Measurements from ENCODE around the gene ZNF141.
"Not testable (repeated sequence)": the region's sequence is repeated elsewhere in the genome, so short reads cannot be mapped to it uniquely, and the experiment has no call there.

ZNF141 gene

DNA sequence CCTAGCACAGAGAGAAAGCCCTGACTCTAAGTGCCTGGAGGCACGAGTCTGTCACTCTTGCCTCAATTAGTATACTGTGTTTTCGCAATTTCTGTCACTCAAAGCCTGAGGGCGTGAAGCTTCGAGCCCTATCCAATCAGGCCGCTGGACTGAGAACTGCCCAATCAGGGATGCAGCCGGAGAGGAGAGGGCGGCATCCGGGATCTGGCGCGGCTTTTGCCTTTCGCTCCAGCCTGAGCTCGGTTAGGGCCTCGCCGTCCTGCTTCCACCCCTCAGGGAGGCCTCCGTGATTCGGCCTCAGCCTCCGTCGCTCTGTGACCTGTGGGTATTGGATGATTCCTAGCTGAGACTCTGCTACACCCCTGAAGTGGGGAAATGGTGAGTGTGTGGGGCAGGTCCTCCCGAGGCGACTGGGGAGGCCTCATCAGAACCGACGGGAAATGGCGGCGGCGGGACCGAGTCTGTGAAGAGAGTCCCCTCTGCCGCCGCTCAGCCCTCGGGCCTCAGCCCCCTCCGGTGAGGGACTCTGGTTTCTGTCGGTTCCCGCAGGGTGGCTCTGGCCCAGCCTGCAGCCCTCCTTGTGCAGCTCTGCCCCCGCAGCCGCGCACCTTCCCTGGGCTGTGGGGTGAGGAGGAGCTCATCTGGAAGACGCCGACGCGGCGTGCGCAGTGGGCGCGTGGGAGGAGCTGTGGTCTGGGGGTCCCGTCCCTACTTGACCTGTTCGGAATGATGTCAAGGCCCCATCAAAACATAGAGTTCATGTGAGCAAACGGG lies 48.5 kb downstream of the ZNF141 start:
- DNase-seq (ENCODE audit: low read depth): no peak

- no peak for DNase-seq (ENCODE audit: low read depth)
These were observed 49.1 kb downstream of the ZNF141 start for GRCh38 chr4:386708-387105.

- DNase-seq (ENCODE audit: low read depth): no peak
These were observed 66.4 kb downstream of the ZNF141 start for GRCh38 chr4:404006-404405.

DNA sequence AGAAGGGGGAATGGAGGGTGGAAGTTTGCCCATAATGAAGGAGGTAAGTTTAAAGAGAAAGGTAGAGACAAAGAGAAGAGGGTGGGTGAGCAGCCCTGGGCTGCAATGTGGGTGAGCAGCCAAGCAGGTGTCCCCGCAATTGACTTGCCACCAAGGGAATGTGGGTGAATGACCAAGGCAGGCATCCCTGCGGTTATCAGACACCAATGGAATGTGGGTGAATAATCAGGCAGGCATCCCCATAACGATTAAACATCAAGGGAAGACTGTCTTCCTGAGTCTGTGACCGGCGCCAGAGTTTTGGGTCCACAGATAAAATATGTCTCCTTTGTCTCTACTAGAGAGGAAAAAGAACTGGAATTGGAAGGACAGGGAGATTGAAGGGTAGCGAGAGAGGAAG lies 70.7 kb downstream of the ZNF141 start:
- DNase-seq (ENCODE audit: low read depth): not testable (repeated sequence)

DNA sequence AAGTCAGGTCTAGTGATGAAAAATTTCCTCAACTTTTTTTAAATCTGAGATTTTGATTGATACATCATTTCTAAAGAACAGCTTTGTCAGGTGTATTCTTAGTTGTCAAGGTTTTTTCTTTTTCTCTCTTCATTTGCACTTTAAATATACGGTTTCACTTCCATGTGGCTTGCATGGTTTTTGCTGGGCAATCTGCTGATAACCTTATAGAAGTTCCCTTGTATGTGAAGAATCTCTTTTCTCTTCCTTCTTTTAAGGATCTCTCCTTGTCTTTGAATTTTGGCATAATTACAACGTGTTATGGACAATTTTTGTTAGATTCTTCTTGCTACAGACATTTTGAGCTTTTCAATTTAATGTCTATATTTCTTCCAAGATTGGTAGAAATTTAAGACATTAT lies 85.0 kb downstream of the ZNF141 start:
- DNase-seq (ENCODE audit: low read depth): no peak
